Right lobe of liver (tissue), 6 donors: ENCODE data around the gene KLHL10. TPM values are rescaled to one million over a fixed set of nuclear protein-coding genes. Genes with fewer than 3 reads are reported as not detected.

ENCODE experiments used
- ATAC-seq, 4 donors: fragments of 200-7000 bp; cut with Tn5 transposase; one replicate each; pipeline ENCODE4 v1.9.1; 2020; ENCODE audit warnings: mild to moderate bottlenecking in 4 of 4, moderate library complexity in 4 of 4
- DNase-seq, 3 donors: peaks; one replicate each; pipeline ENCODE4 v3.0.0-alpha.2; 2020
- H3K27ac ChIP-seq, 3 donors: fragments of 200-600 bp; one replicate each; pipeline ENCODE4 v1.8.0; 2022
- H3K27me3 ChIP-seq, 2 donors: fragments of 200-600 bp; one replicate each; pipeline ENCODE4 v1.8.0; 2022
- H3K36me3 ChIP-seq, 4 donors: fragments of 200-600 bp; sonication (generic) in 1 of 4; one replicate each; pipeline versions ENCODE4 v1.5.1 to v1.8.0; 2017 to 2022; ENCODE audit warnings: control low read depth in 1 of 4
- H3K4me1 ChIP-seq, 4 donors: fragments of 200-600 bp; sonication (generic) in 1 of 4; one replicate each; pipeline versions ENCODE4 v1.5.1 to v1.8.0; 2017 to 2022; ENCODE audit warnings: control low read depth in 1 of 4
- H3K4me3 ChIP-seq, 3 donors: fragments of 200-600 bp; one replicate each; pipeline ENCODE4 v1.8.0; 2022
- H3K9me3 ChIP-seq, 4 donors: fragments of 200-600 bp; sonication (generic) in 1 of 4; one replicate each; pipeline versions ENCODE4 v1.5.1 to v1.8.0; 2017 to 2022; ENCODE audit warnings: control low read depth in 1 of 4
- CTCF ChIP-seq, 4 donors: fragments of 200-600 bp in 3 of 4; fragments of 450-650 bp in 1 of 4; IDR thresholded peaks; one replicate each; pipeline versions ENCODE4 v1.5.1 to v1.8.0; 2016 to 2022; ENCODE audit warnings: antibody characterized with exemption in 4 of 4, mild to moderate bottlenecking in 2 of 4
- POLR2A ChIP-seq: fragments of 450-650 bp; IDR thresholded peaks from one replicate; pipeline ENCODE4 v1.6.1; 2017; ENCODE audit warnings: antibody characterized with exemption, mild to moderate bottlenecking
- WGBS: methylation state at CpG from one replicate; pipeline ENCODE4 v1.1.6; 2018; ENCODE audit warnings: low coverage, low lambda C conversion rate; ENCODE audit not compliant: insufficient coverage; ENCODE audit errors: missing lambda C conversion rate; 5-methylcytosine and 5-hydroxymethylcytosine counted together
- intact Hi-C, 2 donors: fragments of 100-400 bp; cut with DNase I; formaldehyde crosslinking; loops; one replicate each; pipeline versions ENCODE4 v1.11.2 to v1.14.1; 2022
- total RNA-seq, 6 experiments: library from RNA; depleted of rRNA in 2 of 6; stranded (reverse); fragments of >200 nt in 2 of 6; fragmentation: NEBNext Ultra II Directional in 3 of 6; extraction: Animal tissue kit (Norgen Biotek cat#: 25700) in 3 of 6; gene quantifications; one replicate each; pipeline versions ENCODE4 v1.1.0 to v1.2.4, GENCODE V29; 2016 to 2023
- donor health status: DM: no; HTN: yes; CAD: no.
- donor health status: DM: no; HTN: no; CAD: no.
- donor health status: DM: no; HTN: no; CAD: no.
- donor health status: DM: no; HTN: yes; CAD: no.
- donor health status: DM: no; HTN: yes; CAD: no.

The KLHL10 gene
- total RNA-seq, 6 experiments from 2014 or later = not detected

GRCh38 chr17:41816637-41817320 is 20.8 kb upstream of the KLHL10 start:
- Histone ChIP-seq H3K9me3 (no peaks in the 10 kb centered on the region), H3K4me3 (no peak overlapping the region), H3K27me3 (no peaks in the 10 kb centered on the region), H3K27ac (no peak overlapping the region), H3K4me1 (peaks cover 0 to 5% (median 2%) of the 10 kb centered on the region in 4 donors), H3K36me3 (no peaks in the 10 kb centered on the region)
- TF ChIP-seq POLR2A = no peak
- TF ChIP-seq CTCF (IDR thresholded peaks at IDR 0.05) = no peak
- WGBS = 86% methylated on average over 5 of the region's 23 CpGs
- ATAC-seq = no peak
- DNase-seq = no peak
- intact Hi-C loops = loop anchor here (10.0 kb wide), 2 partner anchors 68 to 138 kb away; no protein-coding TSS in a partner anchor

- H3K4me1 ChIP-seq = no peaks in the 10 kb centered on the region
- ATAC-seq (no peak), DNase-seq (no peak)
- no peak overlapping the region for H3K4me3 ChIP-seq
- no peaks in the 10 kb centered on the region for H3K36me3 ChIP-seq
- intact Hi-C loops = loop anchor here (10.0 kb wide), 2 partner anchors 67 to 137 kb away; no protein-coding TSS in a partner anchor
- 96% methylated on average over 11 of the region's 20 CpGs for WGBS
- H3K27ac ChIP-seq = no peak overlapping the region
- no peaks in the 10 kb centered on the region for H3K27me3 ChIP-seq
- H3K9me3 ChIP-seq = no peaks in the 10 kb centered on the region
- TF ChIP-seq POLR2A (no peak), CTCF (IDR thresholded peaks at IDR 0.05) (no peak)
Measured at GRCh38 chr17:41818024-41818423, 19.6 kb upstream of the KLHL10 start.

DNA sequence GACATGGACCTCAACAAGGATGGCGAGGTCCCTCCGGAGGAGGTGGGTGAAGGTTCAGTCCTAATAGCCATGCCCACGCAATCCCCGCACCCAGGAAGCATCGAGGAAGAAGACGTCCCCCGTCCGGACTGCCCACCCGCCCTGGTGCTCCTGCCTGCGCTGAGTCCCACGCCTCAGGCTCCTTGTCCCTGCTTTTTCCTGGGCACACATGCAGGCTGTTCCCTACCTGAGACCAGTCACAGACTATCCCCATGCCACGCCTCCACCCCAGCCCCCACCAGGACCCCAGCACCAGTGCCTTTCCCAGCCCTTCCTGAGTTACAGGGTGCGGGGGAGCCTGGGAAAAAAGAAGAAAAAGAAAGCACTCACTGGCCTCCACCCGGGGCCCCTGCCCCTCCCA is 15.8 kb upstream of the KLHL10 start:
- DNase-seq (no peak), ATAC-seq (no peak)
- 29% methylated on average over 1 of the region's 14 CpGs for WGBS
- intact Hi-C loops = no loop called here
- H3K9me3 ChIP-seq = no peaks in the 10 kb centered on the region
- no peak overlapping the region for H3K4me3 ChIP-seq
- H3K4me1 ChIP-seq = no peaks in the 10 kb centered on the region
- H3K36me3 ChIP-seq = peaks cover 0 to 11% (median under 1%) of the 10 kb centered on the region in 4 donors
- no peak overlapping the region for H3K27ac ChIP-seq
- TF ChIP-seq CTCF (IDR thresholded peaks at IDR 0.05) (no peak), POLR2A (no peak)
- H3K27me3 ChIP-seq = no peaks in the 10 kb centered on the region

DNA sequence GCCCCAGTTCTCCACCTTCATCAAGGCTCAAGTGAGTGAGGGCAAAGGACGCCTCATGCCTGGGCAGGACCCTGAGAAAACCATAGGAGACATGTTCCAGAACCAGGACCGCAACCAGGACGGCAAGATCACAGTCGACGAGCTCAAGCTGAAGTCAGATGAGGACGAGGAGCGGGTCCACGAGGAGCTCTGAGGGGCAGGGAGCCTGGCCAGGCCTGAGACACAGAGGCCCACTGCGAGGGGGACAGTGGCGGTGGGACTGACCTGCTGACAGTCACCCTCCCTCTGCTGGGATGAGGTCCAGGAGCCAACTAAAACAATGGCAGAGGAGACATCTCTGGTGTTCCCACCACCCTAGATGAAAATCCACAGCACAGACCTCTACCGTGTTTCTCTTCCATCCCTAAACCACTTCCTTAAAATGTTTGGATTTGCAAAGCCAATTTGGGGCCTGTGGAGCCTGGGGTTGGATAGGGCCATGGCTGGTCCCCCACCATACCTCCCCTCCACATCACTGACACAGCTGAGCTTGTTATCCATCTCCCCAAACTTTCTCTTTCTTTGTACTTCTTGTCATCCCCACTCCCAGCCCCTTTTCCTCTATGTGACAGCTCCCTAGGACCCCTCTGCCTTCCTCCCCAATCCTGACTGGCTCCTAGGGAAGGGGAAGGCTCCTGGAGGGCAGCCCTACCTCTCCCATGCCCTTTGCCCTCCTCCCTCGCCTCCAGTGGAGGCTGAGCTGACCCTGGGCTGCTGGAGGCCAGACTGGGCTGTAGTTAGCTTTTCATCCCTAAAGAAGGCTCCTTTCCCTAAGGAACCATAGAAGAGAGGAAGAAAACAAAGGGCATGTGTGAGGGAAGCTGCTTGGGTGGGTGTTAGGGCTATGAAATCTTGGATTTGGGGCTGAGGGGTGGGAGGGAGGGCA is 15.1 kb upstream of the KLHL10 start:
- WGBS = 67% methylated on average over 1 of the region's 12 CpGs
- ATAC-seq = no peak
- DNase-seq = no peak
- intact Hi-C loops = no loop called here
- Histone ChIP-seq H3K4me3 (no peak overlapping the region), H3K27me3 (no peaks in the 10 kb centered on the region), H3K4me1 (no peaks in the 10 kb centered on the region), H3K36me3 (peaks cover 0 to 14% (median under 1%) of the 10 kb centered on the region in 4 donors), H3K27ac (no peak overlapping the region), H3K9me3 (no peaks in the 10 kb centered on the region)
- no peak for TF ChIP-seq POLR2A

DNA sequence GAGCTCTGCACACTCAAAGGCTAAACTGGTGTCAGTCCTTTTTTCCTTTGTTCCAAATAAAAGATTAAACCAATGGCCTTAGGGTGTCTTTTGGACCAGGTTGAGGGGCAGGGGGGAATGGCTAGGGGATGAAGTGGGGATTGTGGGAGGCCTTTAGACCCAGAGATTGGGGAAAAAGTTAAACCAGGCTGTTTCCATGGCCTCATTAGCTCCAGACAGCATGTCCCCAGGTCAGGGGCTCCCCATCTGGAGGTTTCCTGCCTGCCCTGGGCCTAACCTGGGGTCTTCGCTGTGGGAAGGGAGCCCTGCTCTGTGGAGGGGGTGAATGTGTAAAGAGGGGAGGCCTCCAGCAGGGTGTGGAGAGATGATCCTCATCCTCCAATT is 14.5 kb upstream of the KLHL10 start:
- WGBS = no CpG with 5 or more reads among the region's 1 CpG
- ATAC-seq = no peak
- TF ChIP-seq CTCF (IDR thresholded peaks at IDR 0.05) (no peak), POLR2A (no peak)
- H3K4me1 ChIP-seq = no peaks in the 10 kb centered on the region
- intact Hi-C loops = no loop called here
- no peaks in the 10 kb centered on the region for H3K27me3 ChIP-seq
- H3K36me3 ChIP-seq = peaks cover 0 to 17% (median under 1%) of the 10 kb centered on the region in 4 donors
- H3K27ac ChIP-seq = no peak overlapping the region
- DNase-seq = no peak
- H3K9me3 ChIP-seq = no peaks in the 10 kb centered on the region
- no peak overlapping the region for H3K4me3 ChIP-seq
